H4 (cell line): ENCODE results near the gene TAS1R3. TPM values are rescaled to one million over a fixed set of nuclear protein-coding genes. Genes with fewer than 3 reads are reported as not detected.

Experiments
- DNase-seq: peaks from one replicate; pipeline ENCODE4 v3.0.0-alpha.2; 2015; ENCODE audit warnings: low spot score
- total RNA-seq: library from RNA; depleted of rRNA; stranded (reverse); fragments of >200 nt; shearing (Covaris generic); gene quantifications from 2 replicates; pipeline ENCODE4 v1.2.3, GENCODE V29; 2014; rRNA removed

The TAS1R3 gene
- total RNA-seq, 1 experiment from 2014 or later = not detected

- no peak for DNase-seq
Observed at GRCh38 chr1:1371746-1372711, 40.9 kb downstream of the TAS1R3 start.

- DNase-seq = no peak
Observed at GRCh38 chr1:1373051-1373814, 42.2 kb downstream of the TAS1R3 start.

DNA sequence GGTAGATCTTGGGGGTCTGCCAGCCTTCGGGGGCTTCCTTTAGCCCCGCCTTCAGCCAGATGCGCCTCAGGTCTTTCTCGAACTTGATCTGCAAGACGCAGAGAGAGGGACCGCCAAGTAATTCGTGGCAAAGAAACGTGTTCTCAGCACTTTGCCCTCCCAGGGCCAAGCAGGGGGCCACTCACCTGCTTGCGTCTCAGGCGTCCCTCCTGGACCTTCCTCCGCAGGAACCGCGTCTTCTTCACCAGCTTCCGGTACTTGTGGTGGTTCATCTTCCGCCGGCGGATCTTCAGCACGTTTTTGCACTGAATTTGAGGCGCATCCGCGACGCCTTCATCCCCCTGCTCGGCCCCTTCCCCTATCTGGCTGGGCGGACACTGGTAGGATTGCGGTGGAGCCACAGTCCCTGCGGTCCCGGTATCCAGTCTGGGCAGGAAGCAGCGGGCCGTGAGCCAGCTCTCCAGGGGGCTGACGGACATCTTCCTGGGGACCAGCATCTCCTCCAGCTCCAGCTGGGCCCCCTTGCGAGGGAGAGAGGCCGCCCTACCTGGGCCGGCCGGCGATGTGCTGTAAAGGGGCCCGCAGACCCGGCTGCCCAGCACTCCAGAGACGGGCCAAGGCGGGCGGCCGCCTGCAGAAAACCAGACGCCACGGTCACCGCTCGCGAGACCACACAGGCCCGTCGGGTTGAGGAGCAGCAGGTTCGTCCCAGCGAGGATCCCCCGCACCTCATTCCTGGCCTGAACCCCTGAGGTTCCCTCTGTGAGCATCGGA, 42.9 kb downstream of the TAS1R3 start:
- no peak for DNase-seq

DNA sequence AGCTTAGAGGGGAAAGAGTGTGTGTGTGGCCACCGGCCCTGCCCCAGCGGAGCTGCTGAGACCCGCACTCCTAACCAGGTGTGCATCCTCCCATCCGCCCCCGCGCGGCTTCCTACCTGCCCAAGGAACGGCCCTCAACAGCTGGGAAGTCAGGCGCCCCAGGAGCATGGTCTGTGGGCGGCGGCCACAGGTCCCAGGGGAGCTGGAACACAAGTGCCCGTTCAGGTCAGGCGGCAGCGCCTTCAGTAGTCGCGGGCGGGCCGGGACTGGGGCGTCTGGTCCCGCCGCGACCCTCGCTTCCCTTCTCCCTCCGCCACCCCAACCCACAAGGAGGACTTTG, 43.5 kb downstream of the TAS1R3 start:
- no peak for DNase-seq

- DNase-seq = peak; percentile 100
Observed at GRCh38 chr1:1374929-1375662, 44.0 kb downstream of the TAS1R3 start, which contains the start of gene AURKAIP1. AURKAIP1 (minus strand) TSS chr1:1375207; CDS start chr1:1374756, 451 bp downstream.

GRCh38 chr1:1376551-1377226, 45.6 kb downstream of the TAS1R3 start:
- no peak for DNase-seq

DNA sequence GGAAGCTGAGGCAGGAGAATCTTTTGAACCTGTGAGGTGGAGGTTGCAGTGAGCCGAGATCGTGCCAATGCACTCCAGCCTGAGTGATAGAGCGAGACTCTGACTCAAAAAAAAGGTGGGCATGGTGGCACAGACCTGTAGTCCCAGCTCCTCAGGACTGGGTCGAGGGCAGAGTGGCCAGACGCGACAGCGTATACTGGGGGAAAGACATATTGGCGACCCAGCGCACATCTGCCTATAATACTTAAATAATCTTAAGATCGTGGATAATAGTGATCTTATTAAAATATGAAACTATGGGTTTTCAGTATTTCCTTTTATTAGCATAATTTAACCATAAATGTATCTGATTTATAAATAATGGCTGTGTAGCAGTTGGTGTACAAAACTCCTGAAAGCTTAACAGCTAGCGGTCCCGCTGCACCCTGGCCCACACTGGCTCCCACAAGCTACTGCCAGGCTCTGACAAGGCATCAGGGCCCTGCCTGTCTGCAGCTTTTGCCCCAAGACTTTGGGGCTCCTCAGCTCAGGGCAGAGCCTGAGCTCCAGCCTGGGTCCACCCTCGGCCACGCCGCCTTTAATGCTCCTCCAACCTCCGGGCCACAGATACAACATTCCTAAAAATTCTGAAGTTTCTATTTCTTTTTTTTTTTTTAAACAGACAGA, 46.6 kb downstream of the TAS1R3 start:
- DNase-seq = no peak

GRCh38 chr1:1380860-1381259, 49.8 kb downstream of the TAS1R3 start:
- no peak for DNase-seq

GRCh38 chr1:1381294-1381693, 50.2 kb downstream of the TAS1R3 start:
- DNase-seq = no peak

Other genes starting within 250 kb of the TAS1R3 start
- gene C1orf159, start 215.2 kb upstream of the TAS1R3 start, total RNA-seq = 11.8 and 16.4 TPM in 2 replicates
- not detected in 2 replicates for gene TTLL10, start 157.4 kb upstream of the TAS1R3 start, total RNA-seq
- gene TNFRSF18, start 124.7 kb upstream of the TAS1R3 start, total RNA-seq = not detected in 2 replicates
- not detected in 2 replicates for gene TNFRSF4, start 117.1 kb upstream of the TAS1R3 start, total RNA-seq
- 101 and 116 TPM in 2 replicates for gene SDF4, start 99.3 kb upstream of the TAS1R3 start, total RNA-seq
- gene B3GALT6, start 99.0 kb upstream of the TAS1R3 start, total RNA-seq = 20.5 and 29.6 TPM in 2 replicates
- gene C1QTNF12, start 84.6 kb upstream of the TAS1R3 start, total RNA-seq = 0.21 TPM in 1 of 2 replicates, not detected in the other
- gene UBE2J2, start 57.4 kb upstream of the TAS1R3 start, total RNA-seq = 52.7 and 66.5 TPM in 2 replicates
- gene SCNN1D, start 50.8 kb upstream of the TAS1R3 start, total RNA-seq = 0.53 and 1.9 TPM in 2 replicates
- gene ACAP3, start 23.4 kb upstream of the TAS1R3 start, total RNA-seq = 10.6 and 16.6 TPM in 2 replicates
- 24.7 and 29.3 TPM in 2 replicates for gene PUSL1, start 22.7 kb upstream of the TAS1R3 start, total RNA-seq
- 76.9 and 88.3 TPM in 2 replicates for gene INTS11, start 6.6 kb upstream of the TAS1R3 start, total RNA-seq
- gene CPTP, start 6.5 kb upstream of the TAS1R3 start, total RNA-seq = 12.0 and 18.5 TPM in 2 replicates
- 11.7 and 33.3 TPM in 2 replicates for gene DVL1, start 18.1 kb downstream of the TAS1R3 start, total RNA-seq
- gene MXRA8, start 27.3 kb downstream of the TAS1R3 start, total RNA-seq = 41.2 and 46.0 TPM in 2 replicates
- 162 and 168 TPM in 2 replicates for gene AURKAIP1, start 43.9 kb downstream of the TAS1R3 start, total RNA-seq
- 46.0 and 49.4 TPM in 2 replicates for gene CCNL2, start 68.1 kb downstream of the TAS1R3 start, total RNA-seq
- gene MRPL20, start 76.0 kb downstream of the TAS1R3 start, total RNA-seq = 243 and 264 TPM in 2 replicates
- not detected in 2 replicates for gene ANKRD65, start 90.0 kb downstream of the TAS1R3 start, total RNA-seq
- gene VWA1, start 104.4 kb downstream of the TAS1R3 start, total RNA-seq = 0.04 TPM in 1 of 2 replicates, not detected in the other
- gene ATAD3C, start 118.4 kb downstream of the TAS1R3 start, total RNA-seq = not detected in 2 replicates
- 4.4 and 5.7 TPM in 2 replicates for gene ATAD3B, start 140.5 kb downstream of the TAS1R3 start, total RNA-seq
- gene ATAD3A, start 180.9 kb downstream of the TAS1R3 start, total RNA-seq = 20.9 and 30.3 TPM in 2 replicates
- gene TMEM240, start 209.3 kb downstream of the TAS1R3 start, total RNA-seq = not detected in 2 replicates
- 83.4 and 130 TPM in 2 replicates for gene SSU72, start 243.6 kb downstream of the TAS1R3 start, total RNA-seq